Heart left ventricle (tissue), 13 donors: ENCODE measurements around the gene TLCD3B.

Experiments used
- CTCF ChIP-seq, 12 donors: fragments of 200-600 bp; sonication (generic) in 4 of 12; IDR thresholded peaks; one replicate each; pipeline versions ENCODE4 v1.5.0 to v1.8.0; 2018 to 2022; ENCODE audit warnings: antibody characterized with exemption in 12 of 12, mild to moderate bottlenecking in 5 of 12
- POLR2A ChIP-seq, 2 donors: fragments of 450-650 bp; IDR thresholded peaks; one replicate each; pipeline ENCODE4 v1.6.1; 2017; ENCODE audit warnings: antibody characterized with exemption in 2 of 2, mild to moderate bottlenecking in 2 of 2, moderate library complexity in 2 of 2
- donor health status: ischemic (EF 13 %, LVEDD 7.1; RV severe dilation, severe dysfunction).
- donor health status: DM: no; HTN: yes; CAD: no.
- donor health status: DM: no; HTN: no; CAD: no.
- donor health status: ischemic (EF 25% LVEDD 6.9; RV normal size, moderate dysfunction).
- donor health status: ischemic (EF 25% LVEDD 5.7; RV mildly dilated, moderate dysfunction).
- donor health status: ischemic (EF 35%, LVEDD 5.7; RV mildly dilated, moderate dysfunction).
- donor health status: nonischemic (EF 11% LVEDD 7.7; RV severe dilation, severe dysfunction).
- donor health status: DM: yes; HTN: yes; CAD: no.
- donor health status: PGD.
- donor health status: ischemic (EF 29% LVEDD 5.4; RV normal size, mild dysfunction).
- donor health status: nonischemic (EF 23%, LVEDD 6.1; RV moderate dilation, normal function).

- no peak for TF ChIP-seq CTCF (IDR thresholded peaks at IDR 0.05)
- no peak for TF ChIP-seq POLR2A (IDR thresholded peaks at IDR 0.05)
Observed at GRCh38 chr16:29985271-29985811, 45.7 kb downstream of the TLCD3B start.
